HUES64 (cell line): ENCODE results near the gene HEXIM2.
"Not testable (repeated sequence)": the region's sequence is repeated elsewhere in the genome, so short reads cannot be mapped to it uniquely, and the experiment has no call there.

Experiments
- H3K27ac ChIP-seq: 2 replicates; pipeline ENCODE4 v1.7.0; 2013; ENCODE audit warnings: low read depth, low read length, inconsistent platforms
- H3K27me3 ChIP-seq: 2 replicates; pipeline ENCODE4 v1.6.1; 2013; ENCODE audit warnings: mild to moderate bottlenecking, low read length; ENCODE audit not compliant: insufficient read depth
- H3K36me3 ChIP-seq: 2 replicates; pipeline ENCODE4 v1.6.1; 2013; ENCODE audit warnings: mild to moderate bottlenecking, low read length; ENCODE audit not compliant: insufficient read depth
- H3K4me1 ChIP-seq: 2 replicates; pipeline ENCODE4 v1.6.1; 2013; ENCODE audit warnings: mild to moderate bottlenecking, low read length, moderate library complexity; ENCODE audit not compliant: insufficient read depth
- H3K4me3 ChIP-seq: 2 replicates; pipeline ENCODE4 v1.5.1; 2013; ENCODE audit warnings: mild to moderate bottlenecking, low read length, moderate library complexity
- H3K9ac ChIP-seq: 2 replicates; pipeline ENCODE4 v1.6.1; 2013; ENCODE audit warnings: mild to moderate bottlenecking, low read depth, low read length
- H3K9me3 ChIP-seq: 2 replicates; pipeline ENCODE4 v1.6.1; 2013; ENCODE audit warnings: low read depth, low read length; ENCODE audit not compliant: insufficient read depth
- WGBS: fragments of 150-250, 120-280 bp; methylation state at CpG from one replicate; pipeline ENCODE4 v1.1.7; 2013; ENCODE audit warnings: missing lambda C conversion rate; 5-methylcytosine and 5-hydroxymethylcytosine counted together

The HEXIM2 gene

DNA sequence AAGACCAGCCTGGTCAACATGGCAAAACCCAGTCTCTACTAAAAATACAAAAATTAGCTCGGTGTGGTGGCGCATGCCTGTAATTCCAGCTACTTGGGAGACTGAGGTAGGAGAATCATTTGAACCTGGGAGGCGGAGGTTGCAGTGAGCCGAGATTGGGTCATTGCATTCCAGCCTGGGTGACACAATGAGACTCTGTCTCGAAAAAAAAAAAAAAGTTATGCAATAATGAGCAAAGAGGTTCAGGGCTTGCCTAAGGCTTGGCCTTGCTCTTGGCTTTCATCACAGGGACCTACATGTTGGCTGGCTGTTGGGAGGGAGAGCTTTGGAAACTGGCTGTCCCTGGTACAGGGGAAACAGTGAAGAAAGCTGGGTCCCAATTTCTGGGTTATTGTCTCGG is 40.2 kb downstream of the HEXIM2 start:
- H3K4me3 ChIP-seq, H3K27ac ChIP-seq: not testable (repeated sequence)

GRCh38 chr17:45218895-45219661 is 57.4 kb downstream of the HEXIM2 start:
- Histone ChIP-seq H3K9ac (no peak overlapping the region), H3K4me1 (peaks cover 5% of the 10 kb centered on the region; the same call in 1 of the 2 replicates), H3K4me3 (no peak overlapping the region)

More for the DNA sequence above, 40.2 kb downstream of the HEXIM2 start:
- H3K36me3 ChIP-seq, H3K9ac ChIP-seq, H3K9me3 ChIP-seq, H3K27me3 ChIP-seq: not testable (repeated sequence)
- H3K4me1 ChIP-seq = peaks cover 11% of the 10 kb centered on the region
- 95% methylated on average over 6 of the region's 6 CpGs for WGBS

More at GRCh38 chr17:45218895-45219661, 57.4 kb downstream of the HEXIM2 start:
- Histone ChIP-seq H3K36me3 (no peaks in the 10 kb centered on the region), H3K27me3 (peaks cover 48% of the 10 kb centered on the region), H3K27ac (no peak overlapping the region), H3K9me3 (no peaks in the 10 kb centered on the region)
- 17% methylated on average over 11 of the region's 12 CpGs for WGBS
